GM19025 (cell line): Measurements from ENCODE around the gene RMC1.

Experiments
- ATAC-seq: cut with Tn5 transposase; IDR thresholded peaks from one replicate; pipeline ENCODE4 v1.9.1; 2021; ENCODE audit warnings: mild to moderate bottlenecking, low read depth, moderate library complexity; ENCODE audit not compliant: unreplicated experiment

Gene RMC1

GRCh38 chr18:23529604-23530003 lies 26.3 kb downstream of the RMC1 start:
- ATAC-seq, result no peak

- ATAC-seq, result no peak
These were observed 26.9 kb downstream of the RMC1 start for GRCh38 chr18:23530195-23530594.

- ATAC-seq, result no peak
These were observed 28.6 kb downstream of the RMC1 start for GRCh38 chr18:23531912-23532311.

GRCh38 chr18:23532848-23533247 lies 29.5 kb downstream of the RMC1 start:
- no peak for ATAC-seq

DNA sequence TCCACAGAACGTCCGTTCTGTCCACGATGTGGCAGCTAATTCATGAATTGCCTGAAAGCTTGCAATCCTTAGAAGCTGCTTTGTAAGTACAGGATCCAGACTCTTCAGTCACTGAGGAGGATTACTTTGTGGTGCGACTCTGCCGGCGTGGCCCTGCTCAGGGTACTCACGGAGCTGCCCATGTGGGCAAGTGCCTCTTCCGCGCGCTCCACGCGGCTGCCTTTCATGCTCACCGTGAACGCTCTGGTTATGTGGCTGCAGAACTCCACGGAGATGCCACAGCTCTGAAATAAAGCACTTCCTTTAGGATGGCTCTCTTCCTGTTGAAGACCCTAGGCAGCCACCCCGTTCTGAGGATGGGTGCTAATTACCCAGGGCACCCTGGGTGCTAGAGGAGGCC lies 31.0 kb downstream of the RMC1 start:
- no peak for ATAC-seq

DNA sequence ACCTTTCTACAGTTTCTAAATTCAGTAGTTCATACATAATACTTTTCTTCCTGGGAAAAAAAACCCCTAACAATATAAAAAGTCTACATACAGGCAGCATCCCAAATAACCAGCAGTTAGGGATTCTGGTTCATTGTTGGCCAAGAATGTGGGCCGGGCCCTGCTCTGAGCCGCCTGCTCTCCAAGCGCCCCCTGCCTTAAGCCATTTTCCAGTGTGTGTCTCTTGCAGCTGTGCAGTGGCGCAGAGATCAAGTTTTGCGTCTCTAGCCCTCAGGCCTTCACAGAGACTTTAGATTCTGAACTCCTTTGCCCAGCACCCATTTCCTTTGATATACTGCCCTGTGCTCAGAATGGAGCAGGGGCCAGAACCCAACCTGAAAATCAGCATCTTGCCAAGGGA lies 32.9 kb downstream of the RMC1 start:
- no peak for ATAC-seq

GRCh38 chr18:23537274-23537673 lies 34.0 kb downstream of the RMC1 start:
- ATAC-seq, result no peak

DNA sequence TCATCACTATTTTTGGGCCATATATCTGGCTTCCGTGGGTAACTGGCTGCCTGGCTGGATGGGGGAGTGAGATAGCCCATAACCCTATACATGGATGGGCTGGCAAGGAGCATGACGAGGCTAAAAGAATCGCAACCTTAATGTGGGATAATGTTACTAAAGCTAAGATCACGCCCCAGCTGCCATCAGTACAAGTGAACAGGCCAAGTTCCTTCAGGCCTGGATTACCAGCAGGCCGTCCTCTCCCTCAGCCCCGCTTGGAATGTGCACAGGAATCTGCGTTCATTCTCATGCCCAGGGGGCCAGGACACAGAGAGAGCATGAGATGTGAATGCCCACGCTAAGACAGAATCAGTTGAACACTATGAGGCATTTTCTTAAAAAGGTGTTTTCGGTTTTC lies 34.7 kb downstream of the RMC1 start:
- ATAC-seq, result no peak

GRCh38 chr18:23538870-23539269 lies 35.6 kb downstream of the RMC1 start:
- ATAC-seq, result no peak

DNA sequence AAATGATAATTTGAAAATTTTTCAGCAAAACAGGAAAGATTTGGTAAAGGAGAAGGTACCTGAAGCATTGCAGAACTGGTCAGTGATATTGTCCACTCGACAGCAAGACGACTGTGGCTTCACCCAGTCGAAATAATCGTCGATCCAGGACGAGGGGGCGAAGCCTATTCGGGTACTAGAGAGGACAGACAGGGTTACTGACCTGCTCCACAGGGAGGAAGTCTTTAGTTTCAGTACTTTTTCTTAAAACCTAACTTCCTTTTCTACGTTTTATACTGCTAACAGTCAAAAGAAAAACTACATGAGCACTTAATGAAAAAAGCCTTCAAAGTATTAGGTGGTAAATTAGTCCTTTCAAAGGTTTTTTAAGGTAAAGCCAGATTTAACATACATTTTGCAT lies 36.0 kb downstream of the RMC1 start:
- no peak for ATAC-seq

- ATAC-seq, result no peak
These were observed 36.7 kb downstream of the RMC1 start for GRCh38 chr18:23539911-23540525.

GRCh38 chr18:23540867-23541266 lies 37.6 kb downstream of the RMC1 start:
- no peak for ATAC-seq

GRCh38 chr18:23541349-23542093 lies 38.2 kb downstream of the RMC1 start:
- no peak for ATAC-seq

GRCh38 chr18:23542461-23542860 lies 39.1 kb downstream of the RMC1 start:
- no peak for ATAC-seq

DNA sequence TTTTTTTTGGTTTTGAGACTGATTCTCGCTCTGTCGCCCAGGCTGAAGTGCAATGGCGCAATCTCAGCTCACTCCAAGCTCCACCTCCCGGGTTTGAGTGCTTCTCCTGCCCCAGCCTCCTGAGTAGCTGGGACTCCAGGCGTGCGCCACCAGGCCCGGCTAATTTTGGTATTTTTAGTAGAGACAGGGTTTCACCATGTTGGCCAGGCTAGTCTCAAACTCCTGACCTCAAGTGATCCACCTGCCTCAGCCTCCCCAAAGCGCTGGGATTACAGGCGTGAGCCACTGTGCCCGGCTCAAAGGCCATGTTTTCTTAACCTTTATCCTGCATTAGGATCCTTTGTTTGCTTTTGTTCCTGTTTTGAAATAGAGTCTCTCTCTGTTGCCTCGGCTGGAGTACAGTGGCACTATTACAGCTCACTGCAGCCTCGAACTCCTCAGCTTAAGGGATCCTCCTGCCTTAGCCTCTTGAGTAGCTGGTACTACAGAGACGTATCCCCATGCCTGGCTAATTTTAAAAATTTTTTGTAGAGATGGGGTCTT lies 42.0 kb downstream of the RMC1 start:
- ATAC-seq, result no peak

DNA sequence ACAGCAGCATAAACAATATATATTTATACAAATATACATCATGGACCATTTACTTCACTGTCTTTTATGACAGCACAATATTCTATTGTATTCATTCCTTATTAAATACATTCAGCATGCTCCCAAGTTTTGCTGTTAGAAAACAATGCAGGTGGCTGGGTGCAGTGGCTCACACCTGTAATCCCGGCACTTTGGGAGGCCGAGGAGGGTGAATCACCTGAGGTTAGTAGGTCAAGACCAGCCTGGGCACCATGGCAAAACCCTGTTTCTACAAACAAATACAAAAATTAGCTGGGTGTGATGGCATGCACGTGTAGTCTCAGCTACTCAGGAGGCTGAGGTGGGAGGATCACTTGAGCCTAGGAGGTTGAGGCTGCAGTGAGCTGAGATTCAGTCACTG lies 44.0 kb downstream of the RMC1 start:
- no peak for ATAC-seq

GRCh38 chr18:23547846-23548245 lies 44.5 kb downstream of the RMC1 start:
- no peak for ATAC-seq

DNA sequence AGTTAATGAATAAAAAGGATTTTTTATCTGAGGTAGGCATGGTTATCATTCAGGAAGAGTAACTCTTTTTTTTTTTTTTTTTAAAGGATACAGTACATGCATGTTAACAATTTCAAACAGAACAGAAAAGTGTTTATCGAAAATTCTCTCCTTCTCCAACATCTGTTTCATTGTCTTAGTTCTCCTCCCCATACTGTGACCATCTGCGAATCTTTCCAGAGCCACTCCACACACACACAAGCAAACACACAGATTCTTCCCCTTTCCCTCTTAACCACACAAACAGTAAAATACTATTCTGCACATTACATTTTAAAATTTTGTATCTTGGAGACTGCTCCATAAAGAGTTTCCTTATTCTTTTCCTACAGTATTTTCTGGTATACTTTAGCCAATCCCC lies 45.0 kb downstream of the RMC1 start:
- no peak for ATAC-seq

DNA sequence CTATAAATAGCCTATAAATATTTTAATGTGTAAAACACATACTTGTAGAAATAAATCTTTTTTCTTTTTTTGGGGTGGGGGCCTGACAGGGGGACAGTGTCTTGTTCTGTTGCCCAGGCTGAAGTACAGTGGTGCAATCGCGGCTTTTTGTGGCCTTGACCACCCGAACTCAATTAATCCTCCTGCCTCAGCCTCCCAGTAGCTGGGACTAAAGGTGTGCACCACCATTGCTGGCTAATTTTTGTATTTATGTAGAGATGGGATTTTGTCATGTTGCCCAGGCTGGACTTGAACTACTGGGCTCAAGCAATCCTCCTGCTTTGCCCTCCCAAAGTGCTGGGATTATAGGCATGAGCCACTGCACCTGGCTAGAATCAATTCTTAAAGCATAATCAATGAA lies 45.4 kb downstream of the RMC1 start:
- no peak for ATAC-seq

GRCh38 chr18:23550898-23551297 lies 47.6 kb downstream of the RMC1 start:
- no peak for ATAC-seq

DNA sequence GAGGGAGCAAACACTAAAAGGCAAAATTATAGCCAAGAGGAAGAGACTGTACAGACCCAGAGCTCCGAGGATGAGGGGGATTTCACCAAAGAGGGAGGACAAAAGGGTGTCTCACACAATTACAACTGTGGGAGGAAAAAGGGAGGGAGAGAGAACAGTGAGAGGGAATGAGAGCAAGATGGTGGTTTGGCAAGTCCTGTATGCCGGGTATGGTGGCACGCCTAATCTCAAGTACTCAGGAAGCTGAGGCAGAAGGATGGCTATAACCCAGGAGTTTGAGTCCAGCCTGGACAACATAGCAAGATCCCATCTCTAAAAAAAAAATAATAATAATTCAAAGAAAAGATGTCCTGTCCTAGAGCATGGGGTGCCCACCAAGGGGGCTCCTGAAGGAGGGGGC lies 48.7 kb downstream of the RMC1 start:
- no peak for ATAC-seq

- no peak for ATAC-seq
These were observed 49.2 kb downstream of the RMC1 start for GRCh38 chr18:23552505-23552904.
